NCI-H1092 (cell line): ENCODE measurements around the gene RNF141.

Experiments
- DNase-seq: peaks from one replicate; lab custom pipeline; 2025; lab: John Stamatoyannopoulos, UW

Gene RNF141

GRCh38 chr11:10540915-10541560 lies at the start of gene RNF141:
TSS of gene RNF141 (minus strand) at chr11:10541187. CDS start at chr11:10534158, 7,029 bp downstream.
- peak; percentile 96 for DNase-seq

DNA sequence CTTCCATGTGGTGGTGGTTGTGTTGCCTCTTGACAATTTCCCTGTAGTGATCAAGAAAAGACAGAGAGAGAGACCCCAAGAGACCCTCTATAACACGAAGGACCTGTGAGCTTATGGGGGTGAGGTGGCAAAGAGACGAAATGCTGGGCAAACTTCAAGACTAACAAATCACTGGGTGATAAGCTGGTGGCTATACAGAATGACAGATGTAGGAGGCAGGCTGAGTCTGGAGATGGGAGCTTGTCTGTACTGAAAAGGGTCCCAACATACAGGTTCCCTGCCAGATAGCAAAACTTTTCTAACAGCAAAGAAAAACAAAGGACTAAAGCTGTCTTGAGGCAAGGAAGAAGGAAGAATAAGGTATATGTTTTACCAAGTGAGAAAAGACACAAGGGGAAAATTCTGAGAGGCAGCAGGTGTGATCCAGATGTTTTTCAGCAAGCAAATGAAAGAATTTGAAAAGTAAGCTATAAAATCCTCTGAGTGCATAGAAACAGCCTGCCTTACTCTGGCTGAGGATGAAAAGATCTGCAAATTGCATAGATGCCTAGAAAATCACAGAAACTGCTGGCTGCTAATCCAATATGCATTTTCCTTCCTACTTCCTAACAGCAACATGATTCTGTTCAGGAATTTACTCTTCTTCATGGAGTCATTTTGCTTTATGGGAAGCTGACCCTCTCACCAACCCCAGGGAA lies 49.4 kb upstream of the RNF141 start:
- no peak for DNase-seq

DNA sequence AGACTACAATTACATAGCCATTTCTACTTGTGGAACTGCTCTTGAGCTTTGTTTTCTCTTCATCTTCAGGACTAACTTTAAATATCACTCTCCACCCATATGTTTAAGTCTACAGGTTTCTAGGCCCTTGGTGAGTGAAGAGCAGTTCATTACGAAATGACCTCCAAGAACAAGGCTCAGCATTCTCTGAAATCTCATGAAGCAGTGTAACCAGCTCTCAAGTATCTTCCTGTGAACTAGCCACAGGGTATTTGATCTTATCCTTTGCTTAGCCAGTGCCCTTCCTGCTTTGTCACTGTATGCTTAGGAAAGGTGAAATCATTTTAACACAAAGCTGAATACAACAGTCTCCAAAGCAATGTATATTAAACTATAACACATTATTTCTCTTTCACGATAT lies 47.9 kb upstream of the RNF141 start:
- no peak for DNase-seq

- DNase-seq = no peak
Measured at GRCh38 chr11:10587995-10588394, 47.0 kb upstream of the RNF141 start.

DNA sequence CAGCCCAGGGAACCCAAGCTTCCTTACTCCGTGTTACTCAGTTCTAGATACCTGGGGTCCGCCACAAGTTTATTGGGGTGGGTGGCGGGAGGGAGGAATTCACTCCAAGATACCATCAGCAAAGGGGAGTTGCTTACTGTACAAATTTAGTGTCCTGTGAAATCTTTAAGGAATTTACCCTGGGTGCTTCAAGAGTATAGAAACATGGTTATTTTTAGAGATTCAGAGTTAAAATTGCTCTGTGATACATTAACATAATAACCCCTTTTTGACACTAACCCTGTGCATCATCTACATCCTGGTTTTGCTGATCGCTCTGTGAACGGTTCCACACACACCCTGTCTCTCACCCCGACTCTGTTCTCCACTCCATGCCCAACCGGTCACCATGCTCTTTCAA lies 46.4 kb upstream of the RNF141 start:
- no peak for DNase-seq

GRCh38 chr11:10584071-10584501 lies 43.1 kb upstream of the RNF141 start:
- no peak for DNase-seq

GRCh38 chr11:10581481-10582019 lies 40.6 kb upstream of the RNF141 start:
- DNase-seq = no peak

DNA sequence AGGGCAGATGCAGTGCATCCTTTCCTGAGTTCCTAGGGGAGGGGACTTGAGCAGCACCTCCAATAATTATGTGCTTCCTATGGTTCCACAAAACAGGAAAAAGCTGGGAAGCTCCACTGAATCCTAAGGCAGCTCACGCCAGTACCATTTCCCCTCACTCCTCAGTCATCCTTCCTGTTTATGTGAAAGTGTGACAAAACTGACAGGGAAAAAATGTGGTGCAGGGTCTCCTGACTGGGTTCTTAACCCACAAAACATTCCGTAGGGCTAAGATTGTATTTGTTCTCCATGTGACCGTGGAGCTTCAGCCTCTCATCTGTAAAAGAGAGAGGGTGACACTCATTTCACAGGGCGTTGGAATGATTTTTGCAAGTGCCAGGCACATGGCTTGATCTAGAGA lies 39.6 kb upstream of the RNF141 start:
- DNase-seq = no peak

DNA sequence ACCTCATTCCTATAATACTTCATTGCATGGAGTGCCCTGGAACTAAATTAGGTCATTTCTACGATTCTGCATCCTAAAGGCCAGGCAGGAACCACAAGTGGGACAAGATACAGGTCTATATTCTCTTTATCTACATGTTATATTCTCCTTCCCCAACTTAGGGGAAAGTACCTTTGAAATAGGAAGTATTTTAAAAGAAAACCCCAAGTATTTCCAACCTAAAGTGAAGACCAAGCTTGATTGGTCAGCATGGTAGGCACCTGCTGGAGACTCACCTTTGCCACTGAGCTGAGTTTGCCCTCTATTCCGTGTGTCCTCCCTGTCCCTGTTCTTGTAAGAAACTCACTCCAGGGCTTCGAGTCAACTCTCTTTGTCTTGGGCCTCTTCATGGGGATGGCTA lies 38.7 kb upstream of the RNF141 start:
- no peak for DNase-seq

DNA sequence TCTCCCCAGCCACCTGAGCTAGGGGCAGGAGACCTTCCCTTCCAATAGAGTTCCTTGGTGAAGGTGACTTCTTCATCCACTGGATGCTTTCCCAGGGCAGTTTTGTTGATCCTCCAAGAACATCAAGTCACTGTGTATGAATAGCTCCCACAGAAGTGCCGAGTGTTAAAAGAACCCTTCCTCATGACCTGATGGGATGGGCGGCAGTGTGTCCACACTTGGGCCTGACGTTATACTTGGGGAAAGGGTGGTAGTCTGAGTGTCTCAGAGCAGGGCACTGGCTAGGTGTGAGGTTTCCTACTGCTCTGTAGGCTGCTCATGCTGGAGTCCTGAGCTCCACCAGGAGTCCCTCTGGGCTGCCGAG lies 35.0 kb upstream of the RNF141 start:
- DNase-seq = no peak

GRCh38 chr11:10575346-10576034 lies 34.5 kb upstream of the RNF141 start:
- no peak for DNase-seq

DNA sequence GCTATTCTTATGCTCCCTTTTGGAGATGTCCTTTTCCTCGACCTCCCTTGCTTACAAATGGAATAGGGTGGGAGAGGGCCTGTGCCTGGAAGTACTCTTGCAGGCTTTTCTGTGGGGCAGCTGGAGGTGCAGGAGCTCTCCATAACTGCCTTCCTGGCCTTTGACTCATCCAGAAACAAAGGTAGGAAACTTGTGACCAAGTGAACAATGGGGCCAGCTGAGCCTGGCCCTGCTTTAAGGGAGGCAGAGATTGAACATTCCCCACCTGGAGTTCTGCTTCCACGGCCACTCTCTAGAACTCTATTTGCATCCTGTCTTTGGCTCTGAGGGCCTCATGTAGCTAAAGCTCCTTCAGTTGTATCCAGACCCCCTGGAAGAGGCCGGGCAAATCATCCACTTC lies 32.6 kb upstream of the RNF141 start:
- no peak for DNase-seq

DNA sequence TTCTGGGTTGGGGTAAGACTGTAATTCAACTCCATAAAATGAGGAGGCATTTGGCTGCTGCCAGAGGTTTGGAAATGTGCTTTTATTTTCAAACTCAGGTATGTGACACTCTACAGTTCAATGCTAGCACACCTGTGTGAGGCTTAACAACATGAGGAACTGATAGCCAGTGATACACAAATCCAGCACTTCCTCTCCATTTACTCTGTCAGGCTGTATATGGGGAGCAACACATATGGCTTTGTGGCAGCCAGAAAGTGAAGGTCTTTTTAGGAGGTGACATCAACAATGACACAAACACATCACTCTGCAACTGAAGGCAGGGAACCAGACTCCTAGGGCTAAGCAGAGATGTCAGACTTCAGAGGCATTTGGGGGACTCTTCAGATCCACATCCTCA lies 32.0 kb upstream of the RNF141 start:
- no peak for DNase-seq

DNA sequence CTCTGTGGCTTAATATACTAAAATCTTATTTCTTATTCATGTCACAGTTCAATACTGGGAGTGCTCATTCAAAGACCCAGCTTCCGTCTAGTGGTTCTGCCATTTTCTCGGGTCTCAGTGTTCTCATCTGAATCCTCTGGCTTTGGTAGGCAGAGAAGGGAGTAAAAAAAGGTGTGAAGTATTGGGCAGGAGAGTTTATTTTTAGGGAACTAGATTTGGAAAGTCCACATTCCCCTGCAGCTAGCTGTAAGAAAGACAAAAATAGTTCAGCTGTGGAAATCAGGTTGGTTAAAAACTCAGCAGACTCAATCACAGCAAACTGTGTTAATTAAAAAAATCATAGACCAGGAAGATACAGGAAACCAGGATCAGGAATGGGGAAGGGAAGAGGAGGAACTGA lies 31.5 kb upstream of the RNF141 start:
- DNase-seq = no peak

- DNase-seq = no peak
Measured at GRCh38 chr11:10568486-10568941, 27.5 kb upstream of the RNF141 start, which contains the start of gene LYVE1. TSS of gene LYVE1 (minus strand) at chr11:10568665. CDS start at chr11:10568532, 133 bp downstream.

DNA sequence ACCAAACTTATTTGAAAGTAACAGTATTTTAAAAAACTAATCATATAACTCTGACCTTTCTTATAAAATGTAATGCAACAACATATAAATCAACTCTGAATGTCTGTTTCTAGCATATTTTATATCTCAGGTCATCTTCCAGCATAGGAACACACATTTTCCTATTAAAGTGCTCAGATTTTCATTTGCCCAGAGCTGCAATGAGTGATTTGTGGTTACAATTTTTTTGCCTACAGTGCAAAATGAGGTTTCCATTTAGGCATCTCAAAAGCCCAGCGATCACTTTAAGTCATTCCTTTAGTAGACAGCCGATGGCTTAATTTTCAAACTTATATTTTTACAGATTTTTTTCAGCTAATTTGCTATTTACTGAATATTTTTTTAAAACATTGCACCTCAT lies 26.5 kb upstream of the RNF141 start:
- no peak for DNase-seq

DNA sequence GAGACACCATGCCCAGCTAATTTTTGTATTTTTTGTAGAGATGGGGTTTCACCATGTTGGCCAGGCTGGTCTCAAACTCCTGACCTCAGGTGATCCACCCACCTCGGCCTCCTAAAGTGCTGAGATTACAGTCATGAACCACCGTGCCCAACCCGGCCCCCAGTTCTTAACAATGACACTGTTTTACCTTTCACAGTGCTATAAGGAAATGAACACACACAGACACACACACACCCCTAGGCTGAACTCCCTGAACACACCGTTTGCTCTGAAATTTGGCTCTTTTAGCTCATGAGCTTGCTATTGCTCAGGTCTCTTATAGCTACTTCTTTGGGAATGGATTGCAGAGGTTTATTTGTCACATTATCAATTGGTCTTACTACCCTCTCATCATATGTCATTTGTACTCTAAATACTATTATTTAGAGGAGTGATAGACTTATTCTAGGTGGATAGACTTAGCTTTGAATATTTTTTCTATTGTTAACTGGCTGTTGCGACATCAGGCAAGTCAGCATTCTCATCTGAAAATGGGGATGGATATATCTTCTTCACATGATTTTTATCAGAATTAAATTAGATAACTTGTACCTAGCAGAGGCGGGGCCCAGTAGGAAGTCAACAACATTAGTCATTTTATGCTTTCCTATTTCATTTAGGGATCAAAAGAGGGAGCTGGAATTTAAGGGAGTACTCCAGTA lies 25.4 kb upstream of the RNF141 start:
- DNase-seq = no peak

DNA sequence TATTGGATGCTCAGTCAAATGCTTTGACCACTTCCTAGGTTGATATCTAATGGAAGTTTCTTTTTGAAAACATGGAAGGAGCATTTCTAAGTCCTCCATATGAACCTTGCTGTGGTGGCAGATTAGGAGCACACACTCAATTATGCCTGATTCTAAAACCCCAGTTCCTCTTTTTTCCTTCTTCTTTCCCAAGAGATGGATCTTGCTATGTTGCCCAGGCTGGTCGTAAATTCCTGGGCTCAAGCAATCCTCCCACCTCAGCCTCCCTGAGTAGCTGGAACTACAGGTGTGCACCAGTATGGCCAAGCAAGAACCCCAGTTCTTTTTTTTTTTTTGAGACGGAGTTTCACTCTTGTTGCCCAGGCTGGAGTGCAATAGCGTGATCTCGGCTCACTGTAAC lies 24.5 kb upstream of the RNF141 start:
- no peak for DNase-seq

DNA sequence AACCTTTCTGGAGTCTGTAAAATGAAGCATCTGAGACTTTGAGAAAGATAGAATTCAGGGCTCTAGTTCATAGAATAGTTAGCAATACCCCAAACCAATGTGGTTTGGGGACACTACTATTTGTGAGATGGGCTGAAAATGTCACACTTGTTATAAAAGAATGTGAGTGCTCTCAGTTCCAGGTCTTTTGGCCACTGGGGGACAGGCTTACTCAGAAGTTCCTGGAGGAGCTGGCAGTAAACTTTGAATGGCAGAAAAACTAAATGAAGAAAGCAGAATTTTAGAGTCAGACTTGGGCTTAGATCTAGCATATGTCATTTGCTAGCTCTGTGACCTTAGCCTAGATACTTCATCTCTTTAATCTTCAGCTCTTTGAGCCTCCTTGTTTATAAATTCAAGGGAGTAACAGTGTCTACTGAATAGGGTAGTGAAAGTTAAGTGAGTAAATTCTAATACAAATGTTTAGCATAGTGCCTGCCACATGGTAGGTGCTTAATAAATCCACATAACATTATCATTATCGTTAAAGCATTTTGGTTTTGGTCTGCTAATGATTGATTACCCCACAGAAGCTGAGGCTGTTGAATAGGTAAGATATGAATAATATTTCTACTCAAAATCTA lies 23.8 kb upstream of the RNF141 start:
- DNase-seq = no peak

DNA sequence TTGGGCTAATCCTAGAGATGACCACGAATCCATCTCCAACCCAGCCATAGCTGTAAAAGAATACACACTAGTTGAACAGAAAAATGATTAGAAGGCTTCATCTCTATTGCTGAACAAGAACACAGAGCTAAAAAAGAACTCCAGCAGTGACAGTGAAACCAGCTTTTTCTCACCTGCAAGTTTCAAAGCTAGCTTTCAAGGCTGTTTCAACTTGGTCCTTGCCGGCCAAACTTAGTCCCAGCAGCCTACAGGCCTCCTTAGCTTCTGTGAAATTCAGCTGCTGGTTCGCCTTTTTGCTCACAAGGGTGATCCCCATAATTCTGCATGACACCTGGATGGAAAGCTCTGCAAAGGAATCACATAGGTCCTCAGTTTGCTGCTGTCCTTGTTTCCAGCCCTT lies 23.0 kb upstream of the RNF141 start:
- no peak for DNase-seq

DNA sequence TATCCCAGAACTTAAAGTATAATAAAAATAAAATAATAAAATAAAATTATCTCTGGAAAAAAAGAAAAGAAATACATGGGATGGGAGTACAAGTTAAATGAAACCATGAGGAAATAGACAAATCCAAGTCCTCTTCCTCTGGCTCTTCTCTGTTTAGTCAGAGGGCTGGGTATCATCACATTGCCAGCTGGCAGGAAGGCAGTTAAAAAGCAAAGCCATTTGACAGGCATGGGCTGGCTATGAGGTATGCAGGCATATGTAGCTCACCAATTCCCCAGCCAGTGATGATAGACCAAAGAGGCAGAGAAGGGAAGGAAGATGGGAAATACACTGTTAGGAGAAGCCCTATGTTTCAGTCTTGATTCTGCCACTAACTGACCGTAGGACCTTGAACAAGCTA lies 21.0 kb upstream of the RNF141 start:
- no peak for DNase-seq
